BJ (cell line): ENCODE results near the gene CARD10. TPM values are rescaled to one million over a fixed set of nuclear protein-coding genes. Genes with fewer than 3 reads are reported as not detected.
A peak's percentile ranks its signal among the peaks of the same experiment; 100 is the strongest.

Source experiments
- CTCF ChIA-PET: fragments of 350-600 bp; formaldehyde crosslinking; extraction: SDS; loops from one replicate; lab custom pipeline; 2021; ENCODE audit warnings: antibody characterized with exemption, inconsistent platforms; lab: Yijun Ruan, JAX
- POLR2A ChIA-PET: fragments of 300-600 bp; sonication (Branson Sonifier 250); formaldehyde crosslinking; extraction: SDS; loops from one replicate; lab custom pipeline; 2021; ENCODE audit warnings: antibody characterized with exemption; lab: Charles Lee
- DNase-seq: peaks from one replicate; pipeline ENCODE4 v3.0.0-alpha.2; 2011; ENCODE audit warnings: low read depth
- H3K27me3 ChIP-seq: 2 replicates; pipeline ENCODE4 v1.6.0; 2011; ENCODE audit warnings: low read length; ENCODE audit not compliant: control insufficient read depth, insufficient read depth
- H3K36me3 ChIP-seq: 2 replicates; pipeline ENCODE4 v1.5.1; 2011; ENCODE audit warnings: low read length; ENCODE audit not compliant: control insufficient read depth, insufficient read depth
- H3K4me3 ChIP-seq: 2 replicates; pipeline ENCODE4 v1.5.1; 2011; ENCODE audit warnings: low read depth, mild to moderate bottlenecking, control low read depth, low read length
- CTCF ChIP-seq: IDR thresholded peaks from 2 replicates; pipeline ENCODE4 v1.5.1; 2011; ENCODE audit warnings: low read depth, mild to moderate bottlenecking, control low read depth, inconsistent platforms, low read length, moderate library complexity; ENCODE audit not compliant: insufficient read depth
- polyA plus RNA-seq: library from polyadenylated mRNA; depleted of rRNA; stranded (reverse); fragments of >200 nt; gene quantifications from 2 replicates; pipeline ENCODE4 v1.2.3, GENCODE V29; 2011

The CARD10 gene
- polyA plus RNA-seq, 1 experiment: 4.5 TPM

- TF ChIP-seq CTCF: no peak
- CTCF ChIA-PET: interaction anchor here (1.0 to 1.8 kb wide), 2 partner anchors 10 to 146 kb away, joined by 5 to 16 read pairs; no protein-coding TSS in a partner anchor
Measured at GRCh38 chr22:37462436-37462835, 56.8 kb downstream of the CARD10 start.

GRCh38 chr22:37461961-37462360 lies 57.3 kb downstream of the CARD10 start:
- no peak for TF ChIP-seq CTCF
- ChIA-PET POLR2A (no interaction called here), CTCF (interaction anchor here (1.8 kb wide), 1 partner anchor 145 kb away, joined by 16 read pairs; no protein-coding TSS in a partner anchor)
- no peak overlapping the region for H3K4me3 ChIP-seq
- DNase-seq: no peak
- peaks cover 8% of the 10 kb centered on the region for H3K27me3 ChIP-seq
- no peaks in the 10 kb centered on the region for H3K36me3 ChIP-seq

More at GRCh38 chr22:37462436-37462835, 56.8 kb downstream of the CARD10 start:
- H3K27me3 ChIP-seq: peaks cover 13% of the 10 kb centered on the region
- POLR2A ChIA-PET: no interaction called here
- no peaks in the 10 kb centered on the region for H3K36me3 ChIP-seq
- no peak overlapping the region for H3K4me3 ChIP-seq
- no peak for DNase-seq

GRCh38 chr22:37460684-37461083 lies 58.5 kb downstream of the CARD10 start:
- ChIA-PET POLR2A (no interaction called here), CTCF (no interaction called here)
- Histone ChIP-seq H3K4me3 (no peak overlapping the region), H3K36me3 (no peaks in the 10 kb centered on the region), H3K27me3 (peaks cover under 1% of the 10 kb centered on the region)
- DNase-seq: no peak
- TF ChIP-seq CTCF: no peak

GRCh38 chr22:37459206-37459605 lies 60.0 kb downstream of the CARD10 start:
- H3K4me3 ChIP-seq: no peak overlapping the region
- ChIA-PET POLR2A (no interaction called here), CTCF (interaction anchor here (1.4 to 6.5 kb wide), 9 partner anchors 10 to 199 kb away, joined by 3 to 223 read pairs (median 10); partner anchors contain the start of gene MFNG)
- no peak for TF ChIP-seq CTCF
- DNase-seq: no peak
- no peaks in the 10 kb centered on the region; the same call in none of the 2 replicates for H3K27me3 ChIP-seq
- H3K36me3 ChIP-seq: no peaks in the 10 kb centered on the region

GRCh38 chr22:37457093-37457893 lies 61.9 kb downstream of the CARD10 start:
- H3K36me3 ChIP-seq: no peaks in the 10 kb centered on the region
- CTCF ChIA-PET: interaction anchor here (0.7 to 6.5 kb wide), 24 partner anchors 8 to 201 kb away, joined by 3 to 223 read pairs (median 4); partner anchors contain the start of gene MFNG
- no peak for DNase-seq
- no peak overlapping the region for H3K4me3 ChIP-seq
- no peaks in the 10 kb centered on the region; the same call in 1 of the 2 replicates for H3K27me3 ChIP-seq
- peak; percentile 94 for TF ChIP-seq CTCF
- POLR2A ChIA-PET: no interaction called here
